SK-N-SH treated with all-trans-retinoic acid at 6 μM for 48 hours (cell line): ENCODE data around the gene ARFRP1.

Experiments
- ATAC-seq: fragments of 200-7000 bp; cut with Tn5 transposase; 3 replicates; pipeline ENCODE4 v1.9.1; 2020; ENCODE audit warnings: mild to moderate bottlenecking, moderate library complexity
- ARNTL ChIP-seq: fragments of 450-650 bp; formaldehyde crosslinking; IDR thresholded peaks from 2 replicates; pipeline ENCODE4 v1.5.0; 2020; ENCODE audit warnings: low read depth, mild to moderate bottlenecking, moderate library complexity, borderline replicate concordance
- BACH2 ChIP-seq: fragments of 250-450 bp; sonication (Bioruptor Pico); IDR thresholded peaks from 2 replicates; pipeline ENCODE4 v1.9.0; 2021; ENCODE audit warnings: mild to moderate bottlenecking, borderline replicate concordance
- CSDC2 ChIP-seq: fragments of 250-450 bp; sonication (Bioruptor Pico); IDR thresholded peaks from 2 replicates; pipeline ENCODE4 v1.5.0; 2020; ENCODE audit warnings: mild to moderate bottlenecking, moderate library complexity
- ESRRG ChIP-seq: fragments of 250-450 bp; sonication (Bioruptor Pico); IDR thresholded peaks from 2 replicates; pipeline ENCODE4 v1.6.1; 2021; ENCODE audit warnings: mild to moderate bottlenecking
- GLIS3 ChIP-seq: fragments of 250-450 bp; sonication (Bioruptor Pico); IDR thresholded peaks from 2 replicates; pipeline ENCODE4 v1.5.0; 2020; ENCODE audit warnings: mild to moderate bottlenecking, moderate library complexity
- ISL1 ChIP-seq: fragments of 250-450 bp; sonication (Bioruptor Pico); IDR thresholded peaks from 2 replicates; pipeline ENCODE4 v2.1.2; 2022; ENCODE audit warnings: mild to moderate bottlenecking, moderate library complexity
- OSR1 ChIP-seq: fragments of 250-450 bp; sonication (Bioruptor Pico); IDR thresholded peaks from 2 replicates; pipeline ENCODE4 v1.8.0; 2022; ENCODE audit warnings: moderate library complexity, mild to moderate bottlenecking, inconsistent platforms
- PATZ1 ChIP-seq: fragments of 250-450 bp; sonication (Bioruptor Pico); IDR thresholded peaks from 2 replicates; pipeline ENCODE4 v1.8.0; 2020; ENCODE audit warnings: mild to moderate bottlenecking, moderate library complexity, borderline replicate concordance
- PPARA ChIP-seq: fragments of 250-450 bp; sonication (Bioruptor Pico); IDR thresholded peaks from 2 replicates; pipeline ENCODE4 v1.5.0; 2020; ENCODE audit warnings: mild to moderate bottlenecking, borderline replicate concordance
- RARB ChIP-seq: fragments of 250-450 bp; sonication (Bioruptor Pico); IDR thresholded peaks from 2 replicates; pipeline ENCODE4 v1.8.0; 2021; ENCODE audit warnings: mild to moderate bottlenecking, moderate library complexity
- SNAI2 ChIP-seq: fragments of 250-450 bp; sonication (Bioruptor Pico); IDR thresholded peaks from 2 replicates; pipeline ENCODE4 v1.5.0; 2020; ENCODE audit warnings: mild to moderate bottlenecking, moderate library complexity
- TCF4 ChIP-seq: fragments of 250-450 bp; sonication (Bioruptor Pico); IDR thresholded peaks from 2 replicates; pipeline ENCODE4 v1.8.0; 2021; ENCODE audit warnings: mild to moderate bottlenecking, moderate library complexity, borderline replicate concordance
- TOX ChIP-seq: fragments of 250-450 bp; sonication (Bioruptor Pico); IDR thresholded peaks from 2 replicates; pipeline ENCODE4 v1.8.0; 2021; ENCODE audit warnings: mild to moderate bottlenecking, moderate library complexity, borderline replicate concordance
- TSHZ2 ChIP-seq: fragments of 250-450 bp; sonication (Bioruptor Pico); IDR thresholded peaks from 2 replicates; pipeline ENCODE4 v1.5.0; 2020; ENCODE audit warnings: mild to moderate bottlenecking, moderate library complexity
- ZC3H10 ChIP-seq: fragments of 250-450 bp; sonication (Bioruptor Pico); IDR thresholded peaks from 2 replicates; pipeline ENCODE4 v1.5.1; 2021; ENCODE audit warnings: mild to moderate bottlenecking, moderate library complexity
- ZFP3 ChIP-seq: fragments of 250-450 bp; sonication (Bioruptor Pico); IDR thresholded peaks from 2 replicates; pipeline ENCODE4 v1.5.0; 2020; ENCODE audit warnings: mild to moderate bottlenecking, moderate library complexity
- ZFP30 ChIP-seq: fragments of 450-650 bp; formaldehyde crosslinking; IDR thresholded peaks from 2 replicates; pipeline ENCODE4 v1.5.0; 2022; ENCODE audit warnings: mild to moderate bottlenecking, moderate library complexity
- ZNF565 ChIP-seq: fragments of 450-650 bp; formaldehyde crosslinking; conservative IDR thresholded peaks from 2 replicates; pipeline ENCODE4 v1.5.0; 2020; ENCODE audit warnings: low read depth, mild to moderate bottlenecking, moderate library complexity
- ZNF70 ChIP-seq: fragments of 450-650 bp; formaldehyde crosslinking; IDR thresholded peaks from 2 replicates; pipeline ENCODE4 v1.5.0; 2020; ENCODE audit warnings: mild to moderate bottlenecking, moderate library complexity
- ZNF8 ChIP-seq: fragments of 450-650 bp; formaldehyde crosslinking; IDR thresholded peaks from 2 replicates; pipeline ENCODE4 v1.5.0; 2020; ENCODE audit warnings: mild to moderate bottlenecking, moderate library complexity
- TF ChIP-seq, protein P1 (sequence below): fragments of 250-450 bp; sonication (Bioruptor Pico); IDR thresholded peaks from 2 replicates; pipeline ENCODE4 v1.5.1; 2020; ENCODE audit warnings: low read depth, mild to moderate bottlenecking, moderate library complexity
- TF ChIP-seq, protein P2 (sequence below): fragments of 250-450 bp; sonication (Bioruptor Pico); IDR thresholded peaks from 2 replicates; pipeline ENCODE4 v1.8.0; 2021; ENCODE audit warnings: low read depth, mild to moderate bottlenecking, moderate library complexity, borderline replicate concordance

Gene ARFRP1

DNA sequence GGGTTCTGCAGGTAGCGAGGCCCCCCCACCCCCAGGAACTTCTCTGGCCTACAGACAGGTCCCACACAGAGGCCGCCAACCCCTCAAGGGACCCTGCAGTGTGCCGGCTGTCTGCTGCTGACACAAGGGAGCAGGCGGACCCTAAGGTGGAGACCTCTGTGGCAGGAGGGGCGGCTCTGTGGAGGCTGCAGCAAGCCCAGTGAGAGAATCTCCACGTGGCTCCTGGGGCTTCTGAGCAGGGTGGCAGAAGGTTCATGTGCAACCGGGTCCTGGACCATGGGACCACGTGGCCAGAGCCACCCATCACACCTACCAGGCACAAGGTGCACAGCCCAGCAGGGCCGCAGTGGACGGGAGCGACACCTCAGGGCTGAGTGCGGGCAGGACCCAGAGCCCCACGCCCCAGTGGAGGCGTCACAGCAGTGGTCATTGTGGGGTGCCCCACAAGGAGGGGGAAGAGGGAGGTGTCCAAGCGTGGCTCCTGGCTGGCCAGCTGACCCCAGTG is 4.3 kb downstream of the ARFRP1 start:
- ATAC-seq: no peak
- TF ChIP-seq ZNF70 (no peak), OSR1 (CRISPR knock-in tag) (no peak), TOX (CRISPR knock-in tag) (no peak), ZFP30 (no peak), GLIS3 (CRISPR knock-in tag) (no peak), ARNTL (CRISPR knock-in tag) (no peak), TSHZ2 (CRISPR knock-in tag) (no peak), SNAI2 (CRISPR knock-in tag) (no peak), TCF4 (CRISPR knock-in tag) (no peak), BACH2 (CRISPR knock-in tag) (no peak), ZFP3 (CRISPR knock-in tag) (no peak), ZC3H10 (CRISPR knock-in tag) (no peak), ESRRG (CRISPR knock-in tag) (no peak), PPARA (CRISPR knock-in tag) (no peak), ZNF8 (CRISPR knock-in tag) (no peak), RARB (CRISPR knock-in tag) (no peak), ISL1 (no peak), ZNF565 (CRISPR knock-in tag) (no peak), PATZ1 (CRISPR knock-in tag) (no peak)
- TF ChIP-seq, protein P1, sequence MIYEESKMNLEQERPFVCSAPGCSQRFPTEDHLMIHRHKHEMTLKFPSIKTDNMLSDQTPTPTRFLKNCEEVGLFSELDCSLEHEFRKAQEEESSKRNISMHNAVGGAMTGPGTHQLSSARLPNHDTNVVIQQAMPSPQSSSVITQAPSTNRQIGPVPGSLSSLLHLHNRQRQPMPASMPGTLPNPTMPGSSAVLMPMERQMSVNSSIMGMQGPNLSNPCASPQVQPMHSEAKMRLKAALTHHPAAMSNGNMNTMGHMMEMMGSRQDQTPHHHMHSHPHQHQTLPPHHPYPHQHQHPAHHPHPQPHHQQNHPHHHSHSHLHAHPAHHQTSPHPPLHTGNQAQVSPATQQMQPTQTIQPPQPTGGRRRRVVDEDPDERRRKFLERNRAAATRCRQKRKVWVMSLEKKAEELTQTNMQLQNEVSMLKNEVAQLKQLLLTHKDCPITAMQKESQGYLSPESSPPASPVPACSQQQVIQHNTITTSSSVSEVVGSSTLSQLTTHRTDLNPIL (CRISPR knock-in tag): no peak
- TF ChIP-seq, all 23 proteins: peak for 0

- no peak for ATAC-seq
- TF ChIP-seq, protein P2, sequence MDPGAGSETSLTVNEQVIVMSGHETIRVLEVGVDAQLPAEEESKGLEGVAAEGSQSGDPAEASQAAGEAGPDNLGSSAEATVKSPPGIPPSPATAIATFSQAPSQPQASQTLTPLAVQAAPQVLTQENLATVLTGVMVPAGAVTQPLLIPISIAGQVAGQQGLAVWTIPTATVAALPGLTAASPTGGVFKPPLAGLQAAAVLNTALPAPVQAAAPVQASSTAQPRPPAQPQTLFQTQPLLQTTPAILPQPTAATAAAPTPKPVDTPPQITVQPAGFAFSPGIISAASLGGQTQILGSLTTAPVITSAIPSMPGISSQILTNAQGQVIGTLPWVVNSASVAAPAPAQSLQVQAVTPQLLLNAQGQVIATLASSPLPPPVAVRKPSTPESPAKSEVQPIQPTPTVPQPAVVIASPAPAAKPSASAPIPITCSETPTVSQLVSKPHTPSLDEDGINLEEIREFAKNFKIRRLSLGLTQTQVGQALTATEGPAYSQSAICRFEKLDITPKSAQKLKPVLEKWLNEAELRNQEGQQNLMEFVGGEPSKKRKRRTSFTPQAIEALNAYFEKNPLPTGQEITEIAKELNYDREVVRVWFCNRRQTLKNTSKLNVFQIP (CRISPR knock-in tag): no peak
- no peak for TF ChIP-seq CSDC2 (CRISPR knock-in tag)
- no peak for TF ChIP-seq TOX (CRISPR knock-in tag)
- no peak for TF ChIP-seq PPARA (CRISPR knock-in tag)
- no peak for TF ChIP-seq ZNF70
- no peak for TF ChIP-seq TCF4 (CRISPR knock-in tag)
- TF ChIP-seq ARNTL (CRISPR knock-in tag): no peak
- TF ChIP-seq ZC3H10 (CRISPR knock-in tag): no peak
- no peak for TF ChIP-seq PATZ1 (CRISPR knock-in tag)
- no peak for TF ChIP-seq ZFP30
- TF ChIP-seq ZFP3 (CRISPR knock-in tag): no peak
- TF ChIP-seq TSHZ2 (CRISPR knock-in tag): no peak
- TF ChIP-seq GLIS3 (CRISPR knock-in tag): no peak
- TF ChIP-seq ZNF565 (CRISPR knock-in tag): no peak
- TF ChIP-seq ISL1: no peak
- no peak for TF ChIP-seq BACH2 (CRISPR knock-in tag)
- no peak for TF ChIP-seq OSR1 (CRISPR knock-in tag)
- TF ChIP-seq, protein P1 (CRISPR knock-in tag): no peak
- no peak for TF ChIP-seq RARB (CRISPR knock-in tag)
- TF ChIP-seq ESRRG (CRISPR knock-in tag): no peak
- TF ChIP-seq, all 23 proteins: peak for 0
Observed at GRCh38 chr20:63702751-63703470, 4.9 kb downstream of the ARFRP1 start.
